Parathyroid adenoma (tissue), 2 donors: Measurements from ENCODE around the gene RSL1D1.
"Not testable (repeated sequence)": the region's sequence is repeated elsewhere in the genome, so short reads cannot be mapped to it uniquely, and the experiment has no call there.

Experiments
- H2AFZ ChIP-seq: fragments of 300-600 bp; sonication (generic); one replicate; pipeline ENCODE4 v1.7.0; 2017; ENCODE audit warnings: antibody characterized with exemption, mild to moderate bottlenecking
- H3K27ac ChIP-seq: fragments of 300-600 bp; sonication (generic); one replicate; pipeline ENCODE4 v1.7.0; 2017
- H3K27me3 ChIP-seq: fragments of 300-600 bp; sonication (generic); one replicate; pipeline ENCODE4 v1.7.0; 2017; ENCODE audit warnings: low read length; ENCODE audit not compliant: control insufficient read depth, insufficient read depth
- H3K36me3 ChIP-seq: fragments of 300-600 bp; sonication (generic); one replicate; pipeline ENCODE4 v1.7.0; 2017; ENCODE audit warnings: low read length; ENCODE audit not compliant: control insufficient read depth, insufficient read depth
- H3K4me1 ChIP-seq: fragments of 300-600 bp; sonication (generic); one replicate; pipeline ENCODE4 v1.7.0; 2017; ENCODE audit warnings: control low read depth
- H3K4me2 ChIP-seq: fragments of 300-600 bp; sonication (generic); one replicate; pipeline ENCODE4 v1.7.0; 2017; ENCODE audit warnings: low read length
- H3K4me3 ChIP-seq: fragments of 300-600 bp; sonication (generic); one replicate; pipeline ENCODE4 v1.7.0; 2017; ENCODE audit warnings: low read depth, low read length
- H3K79me2 ChIP-seq: fragments of 300-600 bp; sonication (generic); one replicate; pipeline ENCODE4 v1.7.0; 2017; ENCODE audit warnings: control low read depth
- H3K9ac ChIP-seq: fragments of 300-600 bp; sonication (generic); one replicate; pipeline ENCODE4 v1.7.0; 2017; ENCODE audit warnings: mild to moderate bottlenecking
- H3K9me3 ChIP-seq: fragments of 300-600 bp; sonication (generic); one replicate; pipeline ENCODE4 v1.7.0; 2017; ENCODE audit warnings: low read length; ENCODE audit not compliant: control insufficient read depth
- CTCF ChIP-seq: fragments of 300-600 bp; sonication (generic); IDR thresholded peaks from one replicate; pipeline ENCODE4 v1.7.0; 2017; ENCODE audit warnings: antibody characterized with exemption, mild to moderate bottlenecking
- donor health status: primary hyperparathyroidism.

RSL1D1 gene

GRCh38 chr16:11819798-11820197 lies 31.5 kb downstream of the RSL1D1 start:
- Histone ChIP-seq H3K9me3 (no peaks in the 10 kb centered on the region), H2AFZ (no peak overlapping the region), H3K4me2 (no peak overlapping the region), H3K9ac (no peak overlapping the region), H3K4me1 (no peaks in the 10 kb centered on the region), H3K36me3 (no peaks in the 10 kb centered on the region), H3K27me3 (no peaks in the 10 kb centered on the region), H3K79me2 (no peaks in the 10 kb centered on the region), H3K4me3 (no peak overlapping the region), H3K27ac (no peak overlapping the region)
- TF ChIP-seq CTCF = no peak

GRCh38 chr16:11818970-11819369 lies 32.4 kb downstream of the RSL1D1 start:
- H3K4me3 ChIP-seq, H3K9me3 ChIP-seq, H3K4me1 ChIP-seq, H3K36me3 ChIP-seq, H3K9ac ChIP-seq, H2AFZ ChIP-seq, H3K27ac ChIP-seq, H3K4me2 ChIP-seq, H3K79me2 ChIP-seq, H3K27me3 ChIP-seq: not testable (repeated sequence)

GRCh38 chr16:11816123-11816522 lies 35.2 kb downstream of the RSL1D1 start:
- Histone ChIP-seq H3K4me2 (no peak overlapping the region), H3K79me2 (no peaks in the 10 kb centered on the region), H3K4me3 (no peak overlapping the region), H2AFZ (no peak overlapping the region), H3K4me1 (no peaks in the 10 kb centered on the region), H3K27ac (no peak overlapping the region), H3K9ac (no peak overlapping the region), H3K9me3 (no peaks in the 10 kb centered on the region), H3K27me3 (no peaks in the 10 kb centered on the region), H3K36me3 (no peaks in the 10 kb centered on the region)
- TF ChIP-seq CTCF = no peak

GRCh38 chr16:11814800-11815199 lies 36.5 kb downstream of the RSL1D1 start:
- not testable (repeated sequence) for H2AFZ ChIP-seq, H3K4me1 ChIP-seq, H3K9me3 ChIP-seq, H3K4me2 ChIP-seq, H3K9ac ChIP-seq, H3K79me2 ChIP-seq, H3K4me3 ChIP-seq, H3K36me3 ChIP-seq, H3K27ac ChIP-seq, H3K27me3 ChIP-seq

- H3K4me3 ChIP-seq = no peak overlapping the region
- no peak for TF ChIP-seq CTCF
- no peak overlapping the region for H3K27ac ChIP-seq
- H3K9me3 ChIP-seq = no peaks in the 10 kb centered on the region
- H3K4me2 ChIP-seq = no peak overlapping the region
- H3K27me3 ChIP-seq = no peaks in the 10 kb centered on the region
- no peak overlapping the region for H3K9ac ChIP-seq
- H3K4me1 ChIP-seq = no peaks in the 10 kb centered on the region
- H3K36me3 ChIP-seq = no peaks in the 10 kb centered on the region
- peaks cover 4% of the 10 kb centered on the region for H3K79me2 ChIP-seq
- no peak overlapping the region for H2AFZ ChIP-seq
Observed at GRCh38 chr16:11806721-11807120, 44.6 kb downstream of the RSL1D1 start.

- Histone ChIP-seq H3K27ac (no peak overlapping the region), H3K9me3 (no peaks in the 10 kb centered on the region), H3K9ac (no peak overlapping the region), H3K4me1 (no peaks in the 10 kb centered on the region), H3K79me2 (peaks cover 4% of the 10 kb centered on the region), H3K27me3 (no peaks in the 10 kb centered on the region), H3K36me3 (no peaks in the 10 kb centered on the region), H3K4me3 (no peak overlapping the region), H2AFZ (no peak overlapping the region), H3K4me2 (no peak overlapping the region)
- no peak for TF ChIP-seq CTCF
Observed at GRCh38 chr16:11805556-11805955, 45.8 kb downstream of the RSL1D1 start.
